Purkinje cell (primary cell): ENCODE results near the gene ZNF92. TPM values are rescaled to one million over a fixed set of nuclear protein-coding genes. Genes with fewer than 3 reads are reported as not detected.

ENCODE experiments used
- polyA plus RNA-seq: library from polyadenylated mRNA; unstranded; fragments of >200 nt; fragmentation: Nextera tagmentation; gene quantifications from 2 replicates; pipeline ENCODE4 v1.2.1, GENCODE V29; 2014

Gene ZNF92
- 7.8 and 8.2 TPM in 2 replicates for polyA plus RNA-seq

GRCh38 chr7:65373608-65374351, at the start of gene ZNF92:
Gene ZNF92, plus strand, starts transcription at chr7:65373855. Its CDS starts 143 bp downstream, at chr7:65373998.

